H1 (cell line): ENCODE measurements around the gene IFRD1. TPM values are rescaled to one million over a fixed set of nuclear protein-coding genes. Genes with fewer than 3 reads are reported as not detected.

Source experiments
- CTCF ChIA-PET: fragments of 300-600 bp; sonication (Branson Sonifier 250); formaldehyde crosslinking; loops from one replicate; lab custom pipeline; 2021; ENCODE audit not compliant: partially characterized antibody; lab: Charles Lee
- POLR2A ChIA-PET: fragments of 300-600 bp; sonication (Branson Sonifier 250); formaldehyde crosslinking; loops from one replicate; lab custom pipeline; 2021; ENCODE audit warnings: inconsistent platforms; ENCODE audit not compliant: partially characterized antibody; lab: Charles Lee
- DNase-seq, 2 experiments: peaks; one replicate each; pipeline versions ENCODE4 v3.0.0 to v3.0.0-alpha.2; 2010 to 2022; ENCODE audit warnings: low spot score in 2 of 2, low read depth in 1 of 2, mixed read lengths in 1 of 2
- FAIRE-seq: peaks from 2 replicates; lab custom pipeline; 2011; peaks lifted over from hg19 to GRCh38; lab: Jason Lieb, UNC
- H2AFZ ChIP-seq: 2 replicates; pipeline ENCODE4 v1.8.1; 2012; ENCODE audit warnings: low read length, inconsistent platforms
- H2AK5ac ChIP-seq: 2 replicates; pipeline ENCODE4 v1.6.1; 2013; ENCODE audit warnings: low read depth, low read length
- H2BK120ac ChIP-seq: replicated peaks from 2 replicates; pipeline ENCODE3; 2013; ENCODE audit warnings: low read depth, low read length, inconsistent platforms
- H2BK12ac ChIP-seq: 2 replicates; pipeline ENCODE4 v1.6.1; 2013; ENCODE audit warnings: low read depth, low read length
- H2BK15ac ChIP-seq: 2 replicates; pipeline ENCODE4 v1.6.1; 2013; ENCODE audit warnings: low read length
- H2BK20ac ChIP-seq: 2 replicates; pipeline ENCODE4 v1.6.1; 2013; ENCODE audit warnings: low read length
- H2BK5ac ChIP-seq: 2 replicates; pipeline ENCODE4 v1.6.1; 2013; ENCODE audit warnings: low read depth, low read length
- H3K14ac ChIP-seq: 2 replicates; pipeline ENCODE4 v1.6.1; 2013; ENCODE audit warnings: inconsistent platforms; ENCODE audit not compliant: insufficient read length
- H3K18ac ChIP-seq: 2 replicates; pipeline ENCODE4 v1.6.1; 2013; ENCODE audit warnings: low read length; ENCODE audit errors: extremely low read depth
- H3K23ac ChIP-seq: 2 replicates; pipeline ENCODE4 v1.6.1; 2013; ENCODE audit warnings: inconsistent platforms; ENCODE audit not compliant: insufficient read length
- H3K23me2 ChIP-seq: 2 replicates; pipeline ENCODE4 v1.6.1; 2013; ENCODE audit warnings: low read depth, low read length
- H3K27ac ChIP-seq: 2 replicates; pipeline ENCODE4 v1.6.1; 2011; ENCODE audit warnings: low read depth, low read length, inconsistent platforms
- H3K27me3 ChIP-seq, 4 experiments: replicated peaks in 1 of 4; 1 replicate in 1 of 4; 2 replicates in 3 of 4; pipeline versions ENCODE4 v1.6.1 to v1.8.1; 2011 to 2013; ENCODE audit warnings: low read length in 3 of 4, mild to moderate bottlenecking in 3 of 4, inconsistent platforms in 2 of 4, mixed read lengths in 2 of 4, moderate library complexity in 1 of 4; ENCODE audit not compliant: control insufficient read depth in 3 of 4, insufficient read depth in 3 of 4; ENCODE audit errors: extremely low read depth in 1 of 4
- H3K36me3 ChIP-seq, 4 experiments: 2 replicates each; pipeline versions ENCODE4 v1.6.1 to v1.8.1; 2011 to 2013; ENCODE audit warnings: mild to moderate bottlenecking in 4 of 4, low read length in 3 of 4, moderate library complexity in 2 of 4, control low read depth in 1 of 4, inconsistent platforms in 1 of 4; ENCODE audit not compliant: insufficient read depth in 4 of 4, control insufficient read depth in 2 of 4
- H3K4ac ChIP-seq: replicated peaks from 2 replicates; pipeline ENCODE3; 2013; ENCODE audit warnings: low read length, low read depth, mixed read lengths, inconsistent platforms; ENCODE audit not compliant: insufficient read length
- H3K4me1 ChIP-seq, 4 experiments: replicated peaks in 1 of 4; 1 replicate in 1 of 4; 2 replicates in 3 of 4; pipeline versions ENCODE4 v1.6.1 to v1.8.1; 2011 to 2013; ENCODE audit warnings: low read length in 3 of 4, inconsistent platforms in 2 of 4, mixed read lengths in 1 of 4; ENCODE audit not compliant: insufficient read depth in 4 of 4, control insufficient read depth in 3 of 4
- H3K4me2 ChIP-seq, 2 experiments: 2 replicates each; pipeline versions ENCODE4 v1.6.1 to v1.8.1; 2011 to 2013; ENCODE audit warnings: low read depth in 2 of 2, low read length in 2 of 2, control low read depth in 1 of 2, inconsistent platforms in 1 of 2, mild to moderate bottlenecking in 1 of 2; ENCODE audit not compliant: insufficient read depth in 1 of 2
- H3K4me3 ChIP-seq, 4 experiments: fragments of 200-600, 300-600 bp in 1 of 4; sonication (generic), shearing (Covaris generic), sonication (Bioruptor Twin) in 1 of 4; 2 replicates each; pipeline versions ENCODE4 v1.5.1 to v1.8.1; 2011 to 2016; ENCODE audit warnings: low read length in 4 of 4, low read depth in 3 of 4, control low read depth in 2 of 4, inconsistent platforms in 2 of 4, mild to moderate bottlenecking in 2 of 4, mixed read lengths in 1 of 4, moderate library complexity in 1 of 4; ENCODE audit not compliant: insufficient read depth in 2 of 4; ENCODE audit errors: extremely low read depth in 1 of 4
- H3K56ac ChIP-seq: replicated peaks from 2 replicates; pipeline ENCODE3; 2013; ENCODE audit warnings: low read depth, mild to moderate bottlenecking, mixed read lengths, low read length, inconsistent platforms; ENCODE audit not compliant: insufficient read length
- H3K79me1 ChIP-seq: 2 replicates; pipeline ENCODE4 v1.6.1; 2013; ENCODE audit warnings: low read depth, low read length, control low read depth
- H3K79me2 ChIP-seq, 2 experiments: 2 replicates each; pipeline versions ENCODE4 v1.6.1 to v1.8.1; 2012 to 2013; ENCODE audit warnings: low read length in 2 of 2, mild to moderate bottlenecking in 2 of 2, inconsistent platforms in 1 of 2; ENCODE audit not compliant: insufficient read depth in 2 of 2, control insufficient read depth in 1 of 2
- H3K9ac ChIP-seq, 4 experiments: replicated peaks in 1 of 4; 1 replicate in 1 of 4; 2 replicates in 3 of 4; pipeline versions ENCODE4 v1.6.1 to v1.8.1; 2011 to 2013; ENCODE audit warnings: low read depth in 3 of 4, low read length in 3 of 4, control low read depth in 2 of 4, mild to moderate bottlenecking in 2 of 4, moderate library complexity in 2 of 4, inconsistent platforms in 1 of 4; ENCODE audit errors: extremely low read depth in 1 of 4
- H3K9me3 ChIP-seq, 2 experiments: 2 replicates each; pipeline versions ENCODE4 v1.6.1 to v1.8.1; 2012 to 2013; ENCODE audit warnings: mild to moderate bottlenecking in 2 of 2, moderate library complexity in 2 of 2, control low read depth in 1 of 2, inconsistent platforms in 1 of 2, low read depth in 1 of 2, low read length in 1 of 2, mixed read lengths in 1 of 2; ENCODE audit not compliant: insufficient read depth in 2 of 2
- H4K20me1 ChIP-seq, 2 experiments: replicated peaks in 1 of 2; 2 replicates each; pipeline versions ENCODE3 to v1.8.1; 2011 to 2013; ENCODE audit warnings: inconsistent platforms in 2 of 2, low read length in 2 of 2, mild to moderate bottlenecking in 1 of 2; ENCODE audit not compliant: insufficient read depth in 2 of 2, control insufficient read depth in 1 of 2
- H4K5ac ChIP-seq: 2 replicates; pipeline ENCODE4 v1.6.1; 2013; ENCODE audit warnings: low read length, low read depth, mixed read lengths, inconsistent platforms; ENCODE audit not compliant: insufficient read length
- H4K8ac ChIP-seq: 2 replicates; pipeline ENCODE4 v1.8.0; 2013; ENCODE audit warnings: mild to moderate bottlenecking, moderate library complexity, low read length, inconsistent platforms; ENCODE audit not compliant: insufficient read depth; ENCODE audit errors: extremely low read depth
- H4K91ac ChIP-seq: replicated peaks from 2 replicates; pipeline ENCODE3; 2013; ENCODE audit warnings: low read length, mixed read lengths, inconsistent platforms; ENCODE audit not compliant: insufficient read length
- CBX8 ChIP-seq: fragments of 300-800, 300-1000 bp; sonication (generic); IDR thresholded peaks from 2 replicates; pipeline ENCODE4 v1.7.1; 2016; ENCODE audit warnings: low read depth, low read length, borderline replicate concordance
- CHD2 ChIP-seq: IDR thresholded peaks from 2 replicates; pipeline ENCODE4 v1.6.1; 2012; ENCODE audit warnings: low read length, improper control_type of control experiment
- E2F6 ChIP-seq: IDR thresholded peaks from 2 replicates; pipeline ENCODE4 v1.6.1; 2012; ENCODE audit warnings: inconsistent platforms
- FOSL1 ChIP-seq: IDR thresholded peaks from 2 replicates; pipeline ENCODE4 v1.6.1; 2011; ENCODE audit warnings: mild to moderate bottlenecking, low read depth, low read length, moderate library complexity; ENCODE audit not compliant: insufficient read depth
- HDAC2 ChIP-seq, 2 experiments: fragments of 300-600 bp in 1 of 2; sonication (generic) in 1 of 2; IDR thresholded peaks; 2 replicates each; pipeline ENCODE4 v1.6.1; 2011 to 2012; ENCODE audit warnings: low read depth in 2 of 2, low read length in 2 of 2, mild to moderate bottlenecking in 2 of 2, moderate library complexity in 2 of 2, borderline replicate concordance in 1 of 2, inconsistent platforms in 1 of 2
- PHF8 ChIP-seq: fragments of 200-600 bp; sonication (generic); conservative IDR thresholded peaks from 2 replicates; pipeline ENCODE4 v1.7.1; 2012; ENCODE audit warnings: low read depth, mild to moderate bottlenecking, inconsistent platforms, low read length, moderate library complexity
- POU5F1 ChIP-seq: IDR thresholded peaks from 2 replicates; pipeline ENCODE4 v1.6.1; 2011; ENCODE audit warnings: low read depth, mild to moderate bottlenecking, low read length, moderate library complexity
- SP2 ChIP-seq: IDR thresholded peaks from 2 replicates; pipeline ENCODE4 v1.6.1; 2012; ENCODE audit warnings: mild to moderate bottlenecking, low read length, inconsistent platforms
- YY1 ChIP-seq: IDR thresholded peaks from 2 replicates; pipeline ENCODE4 v1.6.1; 2011; ENCODE audit warnings: low read depth, mild to moderate bottlenecking, low read length
- ZNF274 ChIP-seq: IDR thresholded peaks from 2 replicates; pipeline ENCODE4 v1.7.0; 2012; ENCODE audit warnings: low read length, borderline replicate concordance; ENCODE audit errors: extremely low read depth
- WGBS, 2 experiments: shearing (Covaris generic) in 1 of 2; methylation state at CpG; one replicate each; pipeline versions ENCODE4 v1.1.6 to v1.1.7; 2013 to 2015; ENCODE audit warnings: low lambda C conversion rate in 2 of 2, mixed read lengths in 2 of 2, inconsistent platforms in 1 of 2, low coverage in 1 of 2, missing lambda C conversion rate in 1 of 2; ENCODE audit not compliant: insufficient replicate concordance in 2 of 2, insufficient coverage in 1 of 2, insufficient read length in 1 of 2; ENCODE audit errors: extremely low coverage in 1 of 2, missing lambda C conversion rate in 1 of 2; 5-methylcytosine and 5-hydroxymethylcytosine counted together
- polyA plus RNA-seq, 7 experiments: library from polyadenylated mRNA; depleted of rRNA in 3 of 7; stranded (reverse) in 5 of 7; unstranded in 2 of 7; fragments of >200 nt in 5 of 7; fragments of 200-250 nt in 2 of 7; gene quantifications; 1 replicate in 5 of 7; 2 replicates in 1 of 7; 4 replicates in 1 of 7; pipeline versions ENCODE4 v1.2.1 to v1.2.3, GENCODE V29; 2011 to 2013; ENCODE audit warnings: missing spikeins in 2 of 7, mixed read lengths in 2 of 7
- total RNA-seq: library from RNA; stranded (reverse); fragmentation: NEBNext Ultra II Directional; extraction: Animal tissue kit (Norgen Biotek cat#: 25700); gene quantifications from 2 replicates; pipeline ENCODE4 v1.2.1, GENCODE V29; 2021
- TF ChIP-seq, protein P1 (sequence below): IDR thresholded peaks from 2 replicates; pipeline ENCODE4 v1.6.1; 2012; ENCODE audit warnings: low read length, inconsistent platforms

The IFRD1 gene
- total and polyA plus RNA-seq, 2 of the 8 experiments (the other 6 are each of a cell fraction or from before 2014, with no cell fraction given): 23.0 to 50.4 TPM

DNA sequence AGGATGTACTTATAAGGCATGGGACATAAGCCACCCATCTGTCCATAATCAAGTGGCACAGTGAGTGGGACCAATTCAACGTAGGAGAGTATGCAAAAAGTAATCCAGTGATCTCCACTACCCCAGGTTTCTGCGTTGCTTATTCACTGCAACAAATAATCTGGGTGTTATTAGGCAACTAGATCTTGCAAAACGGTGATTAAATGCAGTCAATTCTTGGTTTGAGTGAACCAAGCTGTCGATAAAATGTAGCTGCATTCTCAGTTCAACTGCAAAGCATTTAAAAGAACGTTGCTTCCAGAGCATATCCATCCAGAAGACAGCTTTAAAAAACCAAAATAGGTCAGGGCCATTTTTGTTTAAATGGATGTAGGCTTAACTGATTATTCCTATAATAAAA is 35.5 kb downstream of the IFRD1 start:
- no peak overlapping the region for H2BK20ac ChIP-seq
- H2BK5ac ChIP-seq: no peak overlapping the region
- no peaks in the 10 kb centered on the region for H3K27me3 ChIP-seq
- H3K14ac ChIP-seq: no peak overlapping the region
- no peak overlapping the region for H3K56ac ChIP-seq
- H4K20me1 ChIP-seq: no peaks in the 10 kb centered on the region
- H3K23me2 ChIP-seq: no peaks in the 10 kb centered on the region; the same call in 1 of the 2 replicates
- ChIA-PET POLR2A (interaction anchor here (6.9 kb wide), 1 partner anchor 34 kb away, joined by 29 read pairs; the partner anchor contains the start of gene IFRD1), CTCF (interaction anchor here (3.3 kb wide), 1 partner anchor 10 kb away, joined by 29 read pairs; no protein-coding TSS in a partner anchor)
- H3K9ac ChIP-seq: no peak overlapping the region
- WGBS, 2 experiments: 90% methylated on average over 5 of the region's 5 CpGs; no CpG with 5 or more reads in 1 of the 2 experiments
- no peak overlapping the region for H3K27ac ChIP-seq
- H3K4me3 ChIP-seq: no peak overlapping the region
- no peak overlapping the region for H3K4me2 ChIP-seq
- H3K23ac ChIP-seq: no peak overlapping the region
- FAIRE-seq: no peak
- no peaks in the 10 kb centered on the region for H3K79me2 ChIP-seq
- H2AFZ ChIP-seq: no peak overlapping the region
- H2AK5ac ChIP-seq: no peak overlapping the region
- no peak overlapping the region for H3K18ac ChIP-seq
- no peak for DNase-seq
- no peak overlapping the region for H4K8ac ChIP-seq
- H3K4me1 ChIP-seq: no peaks in the 10 kb centered on the region
- H3K36me3 ChIP-seq: no peaks in the 10 kb centered on the region
- no peaks in the 10 kb centered on the region for H3K79me1 ChIP-seq
- H3K9me3 ChIP-seq: no peaks in the 10 kb centered on the region
- no peak overlapping the region for H2BK12ac ChIP-seq
- H4K5ac ChIP-seq: no peak overlapping the region
- H4K91ac ChIP-seq: no peak overlapping the region
- no peak overlapping the region for H2BK120ac ChIP-seq
- no peak overlapping the region for H2BK15ac ChIP-seq
- no peak overlapping the region for H3K4ac ChIP-seq
- TF ChIP-seq FOSL1: no peak
- TF ChIP-seq E2F6: no peak
- no peak for TF ChIP-seq POU5F1
- no peak for TF ChIP-seq PHF8
- no peak for TF ChIP-seq CHD2
- no peak for TF ChIP-seq YY1
- TF ChIP-seq, protein P1, sequence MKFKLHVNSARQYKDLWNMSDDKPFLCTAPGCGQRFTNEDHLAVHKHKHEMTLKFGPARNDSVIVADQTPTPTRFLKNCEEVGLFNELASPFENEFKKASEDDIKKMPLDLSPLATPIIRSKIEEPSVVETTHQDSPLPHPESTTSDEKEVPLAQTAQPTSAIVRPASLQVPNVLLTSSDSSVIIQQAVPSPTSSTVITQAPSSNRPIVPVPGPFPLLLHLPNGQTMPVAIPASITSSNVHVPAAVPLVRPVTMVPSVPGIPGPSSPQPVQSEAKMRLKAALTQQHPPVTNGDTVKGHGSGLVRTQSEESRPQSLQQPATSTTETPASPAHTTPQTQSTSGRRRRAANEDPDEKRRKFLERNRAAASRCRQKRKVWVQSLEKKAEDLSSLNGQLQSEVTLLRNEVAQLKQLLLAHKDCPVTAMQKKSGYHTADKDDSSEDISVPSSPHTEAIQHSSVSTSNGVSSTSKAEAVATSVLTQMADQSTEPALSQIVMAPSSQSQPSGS: no peak
- no peak for TF ChIP-seq ZNF274
- no peak for TF ChIP-seq HDAC2 (IDR thresholded peaks at IDR 0.05; ENCODE audit: borderline replicate concordance in 1 of 2, low read depth in 2 of 2, low read length in 2 of 2)
- TF ChIP-seq CBX8: no peak
- TF ChIP-seq SP2: no peak
